ENCODE data around the gene LIN54.

LIN54 gene

GRCh38 chr4:82898322-82899243 is 112.0 kb downstream of the LIN54 start:
- FAIRE-seq (peak; percentile 66), DNase-seq (ENCODE audit: extremely low spot score, insufficient read length, low read depth) (no peak)

- DNase-seq (ENCODE audit: extremely low spot score, insufficient read length, low read depth), result no peak
- no peak for FAIRE-seq
These were observed 113.9 kb downstream of the LIN54 start for GRCh38 chr4:82896755-82897154.

- FAIRE-seq (no peak), DNase-seq (ENCODE audit: extremely low spot score, insufficient read length, low read depth) (no peak)
These were observed 116.7 kb downstream of the LIN54 start for GRCh38 chr4:82893942-82894341.

GRCh38 chr4:82892467-82892802 is 118.2 kb downstream of the LIN54 start:
- FAIRE-seq, result no peak
- DNase-seq (ENCODE audit: extremely low spot score, insufficient read length, low read depth), result no peak

- DNase-seq (ENCODE audit: extremely low spot score, insufficient read length, low read depth), result no peak
- FAIRE-seq, result peak; percentile 76
These were observed 118.7 kb downstream of the LIN54 start for GRCh38 chr4:82891707-82892466.

GRCh38 chr4:82890901-82891706 is 119.5 kb downstream of the LIN54 start, which contains the start of gene SEC31A:
Gene SEC31A, minus strand, starts transcription at chr4:82891153. Its CDS starts 9,217 bp downstream, at chr4:82881936.
- FAIRE-seq (peak; percentile 97), DNase-seq (ENCODE audit: extremely low spot score, insufficient read length, low read depth) (peak; percentile 78)

- DNase-seq (ENCODE audit: extremely low spot score, insufficient read length, low read depth) (no peak), FAIRE-seq (no peak)
These were observed 120.1 kb downstream of the LIN54 start for GRCh38 chr4:82890528-82890900.

- no peak for DNase-seq (ENCODE audit: extremely low spot score, insufficient read length, low read depth)
- FAIRE-seq, result no peak
These were observed 121.3 kb downstream of the LIN54 start for GRCh38 chr4:82889287-82889686.

- peak; percentile 29 for FAIRE-seq
These were observed 124.3 kb downstream of the LIN54 start for GRCh38 chr4:82886147-82886942.

GRCh38 chr4:82885410-82885809 is 125.2 kb downstream of the LIN54 start:
- FAIRE-seq, result no peak

More at GRCh38 chr4:82886147-82886942, 124.3 kb downstream of the LIN54 start:
- no peak for DNase-seq (ENCODE audit: extremely low spot score, insufficient read length, low read depth)

More at GRCh38 chr4:82885410-82885809, 125.2 kb downstream of the LIN54 start:
- DNase-seq (ENCODE audit: extremely low spot score, insufficient read length, low read depth), result no peak

Measured in GM18507 (cell line).